CD4-positive, alpha-beta T cell treated with Interleukin-15 for 4 hours (primary cell): ENCODE measurements around the gene GULP1.

Experiments
- DNase-seq: peaks from one replicate; pipeline ENCODE4 v3.0.0-alpha.2; 2020; ENCODE audit warnings: low spot score

Gene GULP1

DNA sequence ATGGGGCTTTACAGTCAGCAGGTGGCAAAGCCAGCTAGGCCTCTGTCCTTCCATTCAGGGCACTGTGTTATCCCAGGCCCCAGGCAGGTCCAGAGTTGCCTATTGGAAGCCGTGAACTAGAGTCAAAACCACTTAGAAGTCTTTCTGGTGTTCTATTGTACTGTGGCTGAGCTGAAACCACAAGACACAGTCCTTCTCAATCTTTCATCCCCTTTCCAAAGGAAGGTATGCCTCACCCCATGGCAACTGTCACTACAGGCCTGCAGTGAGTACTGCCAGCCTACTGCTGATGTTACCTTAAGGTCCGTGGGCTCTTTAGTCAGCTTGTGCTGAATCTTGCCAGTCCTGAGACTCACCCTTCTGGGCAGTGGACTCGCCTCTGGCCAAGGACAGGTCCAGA, 181.6 kb downstream of the GULP1 start:
- no peak for DNase-seq

DNA sequence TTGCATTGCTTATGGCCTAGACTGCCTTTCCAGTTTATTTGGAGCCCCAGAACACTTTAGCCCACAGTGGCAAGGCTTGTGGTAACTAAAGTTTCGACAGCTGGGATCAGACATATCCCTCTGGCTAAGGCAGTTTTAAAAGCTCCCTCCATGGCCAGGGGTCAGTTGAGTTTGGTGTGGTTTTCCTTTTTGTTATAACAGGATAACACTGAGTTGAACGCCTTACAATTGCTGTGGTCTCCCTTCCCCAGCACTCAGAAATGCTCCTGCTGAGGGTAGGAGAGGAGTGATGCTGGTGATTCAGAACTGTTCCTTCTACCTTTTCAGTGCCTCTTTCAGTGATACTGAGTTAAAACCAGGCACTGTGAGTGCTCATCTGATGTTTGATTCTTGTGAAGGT, 182.6 kb downstream of the GULP1 start:
- no peak for DNase-seq

DNA sequence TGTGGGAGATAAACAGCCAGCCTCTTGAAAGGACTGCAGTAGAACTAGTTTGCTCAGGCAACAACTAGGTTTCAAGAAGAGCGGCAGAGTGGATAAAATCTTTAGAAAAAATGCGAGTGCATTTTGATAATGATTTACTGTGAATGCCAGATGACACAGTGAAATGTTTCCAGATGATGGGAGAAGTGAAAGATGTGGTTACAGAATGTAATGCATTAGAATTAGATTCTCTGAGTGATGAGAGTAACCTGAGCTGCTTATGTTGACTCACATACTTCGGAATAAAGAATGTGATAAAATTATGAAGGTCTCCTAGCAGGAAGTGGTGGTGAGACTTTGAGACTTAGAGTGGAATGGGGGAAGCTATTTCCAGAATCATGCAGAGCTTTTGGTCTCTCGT, 184.3 kb downstream of the GULP1 start:
- no peak for DNase-seq

DNA sequence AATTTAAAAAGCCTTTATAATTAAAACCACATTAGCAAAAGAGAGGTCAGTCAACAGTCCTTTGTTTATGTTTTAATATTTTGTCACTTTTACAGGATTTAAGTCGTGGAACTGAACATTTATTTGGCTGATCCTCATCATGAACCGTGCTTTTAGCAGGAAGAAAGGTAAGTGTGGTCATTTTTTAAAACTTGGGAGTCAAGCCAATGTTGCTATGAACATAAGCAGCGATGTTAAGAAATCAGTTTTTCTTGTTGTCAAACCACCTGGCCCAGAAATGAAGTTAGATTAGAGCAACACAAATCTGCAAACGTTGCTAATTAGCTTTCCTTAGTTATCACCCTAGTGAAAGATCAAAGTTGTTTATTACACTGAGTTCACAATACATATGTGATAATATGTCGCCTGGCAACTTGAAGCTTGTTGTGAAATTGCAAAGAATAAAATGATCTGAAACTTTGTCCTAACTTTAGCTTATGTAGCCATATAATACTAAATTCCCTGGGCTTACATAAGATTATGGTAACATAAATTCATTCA, 186.0 kb downstream of the GULP1 start:
- no peak for DNase-seq

DNA sequence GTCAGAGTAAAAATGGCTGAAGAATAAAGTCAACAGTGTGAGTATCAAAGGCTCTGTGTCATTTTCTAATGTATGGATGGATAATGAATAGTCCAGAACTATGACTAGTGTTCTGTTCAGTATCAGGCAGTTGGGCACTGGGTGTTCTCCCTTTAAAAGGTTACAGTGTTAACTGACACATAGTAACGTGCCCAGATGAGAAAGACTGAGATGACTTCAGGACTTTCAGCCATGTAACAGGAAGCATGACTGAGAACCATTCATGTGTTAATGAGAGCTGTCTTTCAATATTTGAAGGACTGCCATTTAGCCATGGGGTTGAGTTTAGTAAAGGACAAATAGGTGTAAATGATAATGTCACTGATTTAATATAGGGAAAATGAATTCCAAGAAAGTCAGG, 187.1 kb downstream of the GULP1 start:
- no peak for DNase-seq

DNA sequence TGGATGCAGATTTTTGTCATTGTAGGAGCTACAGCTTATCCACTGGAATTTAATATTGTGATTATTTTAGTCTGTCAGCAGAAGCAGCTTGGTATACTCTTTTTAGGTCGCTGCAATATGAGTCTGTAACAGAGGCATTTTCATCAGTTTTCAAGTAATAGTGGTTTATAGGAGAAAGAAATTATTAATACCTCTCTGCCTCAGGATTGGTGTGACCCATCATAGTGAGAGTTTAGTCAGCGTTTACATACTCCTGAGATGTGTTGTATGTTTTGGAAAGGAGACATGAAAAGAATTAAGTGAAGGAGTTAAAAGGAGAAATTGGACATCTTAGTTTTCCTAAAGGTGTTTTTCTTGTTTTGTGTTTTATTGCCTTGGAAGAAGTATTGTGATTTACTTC, 189.8 kb downstream of the GULP1 start:
- no peak for DNase-seq

DNA sequence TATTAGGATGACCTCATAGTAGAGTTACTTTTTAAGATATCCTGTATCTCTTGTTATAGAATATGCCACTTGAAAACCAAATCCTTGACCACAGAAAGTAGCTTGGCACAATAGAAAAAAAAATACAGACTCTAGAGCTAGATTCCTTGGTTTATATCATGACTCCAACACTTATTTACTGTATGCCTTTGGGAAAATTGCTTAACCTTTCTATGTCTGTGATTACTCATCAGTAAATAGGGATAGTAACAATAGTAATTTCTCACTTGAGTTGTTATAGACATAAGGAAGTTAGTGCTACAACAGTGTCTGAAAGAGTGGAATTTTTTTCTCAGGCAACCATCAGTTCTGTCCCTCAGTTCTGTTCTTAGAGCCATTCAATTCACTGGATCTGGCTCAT, 193.8 kb downstream of the GULP1 start:
- DNase-seq = no peak

DNA sequence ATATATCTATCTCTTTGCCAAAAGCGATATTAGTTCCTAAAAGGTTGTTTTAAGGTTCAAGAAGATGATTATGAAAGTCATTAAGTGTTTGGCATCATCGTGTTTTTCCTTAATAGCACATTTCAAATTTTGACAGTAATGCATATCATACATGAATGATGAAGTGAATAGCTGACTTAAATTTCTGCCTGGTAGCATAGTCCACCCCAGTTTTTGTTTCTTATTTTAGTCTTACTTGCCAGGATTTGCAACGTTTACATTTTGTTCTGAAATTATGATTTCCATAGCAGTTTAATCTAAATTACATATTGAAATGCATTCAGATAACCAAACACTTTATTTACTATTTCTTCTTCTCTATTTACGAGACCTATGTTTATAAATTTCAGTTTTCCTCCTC, 201.1 kb downstream of the GULP1 start:
- DNase-seq = no peak

DNA sequence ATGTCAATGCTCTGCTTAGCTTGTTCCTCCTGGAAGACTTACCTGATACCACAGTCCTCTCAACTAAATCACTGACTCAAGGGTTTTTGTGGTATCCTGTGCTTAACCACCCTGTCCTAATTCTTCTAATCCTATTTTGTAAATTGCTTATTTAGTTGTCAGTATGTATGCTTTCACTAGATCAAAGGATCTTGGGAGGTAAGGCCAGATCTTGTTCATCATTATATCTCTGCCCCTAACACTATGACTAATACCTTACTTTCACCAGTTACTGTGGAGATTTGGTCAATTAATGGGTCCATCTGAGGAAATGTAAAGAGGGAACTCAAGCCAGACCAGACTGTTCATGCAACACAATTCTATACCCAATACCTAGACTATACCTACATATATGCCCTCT, 203.2 kb downstream of the GULP1 start:
- no peak for DNase-seq

DNA sequence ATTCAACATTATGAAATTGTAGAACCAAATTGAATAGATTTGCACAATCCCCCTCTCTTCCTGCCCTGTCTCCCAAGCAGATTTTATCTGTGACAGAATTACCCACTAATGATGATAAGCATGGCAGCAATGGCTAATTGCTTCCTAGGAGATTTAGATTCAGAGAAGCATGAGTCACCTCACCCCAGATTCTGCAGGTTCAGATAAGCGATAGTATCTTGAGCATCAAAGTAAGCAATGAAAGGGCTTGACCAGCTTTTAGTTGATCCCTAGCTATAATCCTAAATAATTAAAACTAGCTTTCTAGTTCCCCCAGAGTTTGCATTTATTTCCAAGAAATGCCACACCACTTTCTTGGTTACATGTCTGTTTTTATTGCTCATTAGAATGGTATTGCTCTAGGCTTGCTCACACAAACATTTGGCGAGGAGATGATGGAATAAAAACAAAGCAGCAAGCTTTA, 204.3 kb downstream of the GULP1 start:
- no peak for DNase-seq

DNA sequence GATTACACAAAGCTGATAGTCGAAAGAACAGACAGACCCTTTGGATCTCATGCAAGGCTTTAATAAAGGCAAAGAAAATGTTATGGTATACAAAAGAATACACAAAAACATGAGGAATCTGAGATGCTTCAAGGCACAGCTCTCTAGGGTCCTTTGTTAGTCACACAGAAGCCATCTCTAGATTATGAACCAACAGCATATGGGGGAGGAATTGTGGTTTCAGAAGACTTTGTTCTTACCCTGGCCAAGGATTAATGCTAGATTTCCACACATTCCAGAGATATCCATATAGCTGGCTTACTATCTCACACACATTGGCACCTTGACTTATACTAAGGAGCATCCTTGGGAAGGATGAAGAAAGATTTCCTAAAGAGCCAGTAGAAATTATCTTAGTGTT, 206.1 kb downstream of the GULP1 start:
- DNase-seq = no peak

DNA sequence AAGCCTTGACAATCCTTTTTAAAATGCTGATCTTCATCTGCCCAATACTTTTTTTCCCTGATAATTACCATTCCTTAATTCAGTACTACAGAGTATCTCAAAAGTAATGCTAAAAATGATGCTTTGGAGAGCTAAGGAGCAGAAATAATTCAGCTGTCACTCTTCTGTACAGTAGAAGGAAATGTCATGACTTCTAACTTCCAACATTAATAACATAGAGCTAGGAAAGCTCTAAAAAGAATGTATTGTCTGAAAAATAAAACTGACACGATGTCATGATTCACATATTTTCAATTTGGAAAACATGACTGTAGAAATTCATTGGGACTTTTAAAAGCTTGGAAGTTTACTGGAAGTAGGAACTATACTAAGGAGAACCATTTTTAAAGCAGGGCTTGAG, 212.3 kb downstream of the GULP1 start:
- no peak for DNase-seq

DNA sequence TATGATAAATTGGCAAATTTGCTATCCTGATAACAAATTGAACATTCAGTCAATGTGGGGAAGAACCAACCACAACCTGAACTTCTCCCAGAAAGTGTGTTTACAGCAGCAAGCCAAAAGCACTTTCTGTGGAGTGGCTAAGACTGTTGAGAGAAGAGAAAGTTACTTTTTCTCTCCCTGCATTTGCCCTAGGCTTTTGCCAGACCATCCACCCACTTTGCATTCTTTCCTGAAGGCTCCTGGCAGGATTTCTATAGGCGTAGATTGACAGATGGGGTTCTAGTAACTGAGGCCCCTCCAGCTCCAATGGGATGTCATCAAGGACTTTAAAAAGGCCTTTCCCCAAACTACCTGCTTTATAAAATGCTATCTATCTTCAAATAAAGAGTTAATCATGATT, 215.2 kb downstream of the GULP1 start:
- no peak for DNase-seq

DNA sequence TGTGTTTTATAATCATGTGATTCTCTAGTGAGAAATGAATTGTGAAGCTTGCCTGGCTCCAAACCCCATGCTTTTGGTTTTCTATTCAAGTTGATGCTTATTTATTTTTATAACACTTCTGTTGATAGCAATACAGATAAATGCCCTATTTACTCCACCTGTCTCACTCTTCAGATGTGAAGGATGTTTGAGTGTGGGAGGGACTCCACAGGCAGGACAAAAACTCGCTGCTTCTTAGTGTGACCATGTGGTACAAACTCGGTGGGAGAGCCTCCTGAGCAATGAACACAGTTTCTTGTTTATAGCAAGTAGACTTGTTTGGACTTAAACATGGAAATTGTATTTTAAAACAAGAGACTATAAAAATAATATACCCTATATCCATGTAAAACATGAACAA, 219.7 kb downstream of the GULP1 start:
- no peak for DNase-seq

DNA sequence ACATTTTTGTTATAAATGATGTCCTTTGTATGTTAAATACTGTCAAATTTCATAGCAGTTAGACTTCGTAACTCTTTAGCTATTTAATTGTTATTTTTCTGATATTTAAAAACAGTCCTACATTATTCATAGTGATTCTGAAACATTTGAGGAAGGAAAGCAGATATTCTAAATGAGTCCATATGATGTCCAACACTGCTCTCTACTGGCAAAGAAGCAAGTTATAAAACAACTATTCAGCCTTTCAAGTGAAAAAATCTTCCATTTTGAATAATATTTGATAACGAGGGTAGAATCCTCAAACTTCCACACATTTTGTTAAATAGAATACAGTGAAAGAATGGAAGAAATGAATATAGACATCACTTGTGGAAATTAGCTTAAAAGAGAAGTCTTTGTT, 220.8 kb downstream of the GULP1 start:
- no peak for DNase-seq

DNA sequence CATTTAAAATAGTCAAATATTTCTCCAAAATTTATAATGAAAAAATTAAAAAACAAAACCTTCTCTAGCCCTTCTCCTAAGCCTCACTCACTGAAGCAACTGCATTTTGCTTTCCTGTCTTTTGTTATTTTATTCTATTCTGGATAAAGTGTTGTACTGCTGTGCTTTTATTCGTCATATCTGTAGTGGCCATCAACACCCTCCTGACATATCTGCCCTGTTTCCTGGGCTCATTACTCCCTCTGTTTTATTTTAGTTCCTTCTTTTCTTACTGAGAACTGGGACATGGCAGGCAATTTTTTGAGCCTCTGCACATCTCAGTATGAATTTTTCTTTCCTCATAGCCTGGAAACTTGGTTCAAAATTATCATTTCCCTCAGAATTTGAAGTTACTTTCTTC, 224.2 kb downstream of the GULP1 start:
- DNase-seq = no peak

DNA sequence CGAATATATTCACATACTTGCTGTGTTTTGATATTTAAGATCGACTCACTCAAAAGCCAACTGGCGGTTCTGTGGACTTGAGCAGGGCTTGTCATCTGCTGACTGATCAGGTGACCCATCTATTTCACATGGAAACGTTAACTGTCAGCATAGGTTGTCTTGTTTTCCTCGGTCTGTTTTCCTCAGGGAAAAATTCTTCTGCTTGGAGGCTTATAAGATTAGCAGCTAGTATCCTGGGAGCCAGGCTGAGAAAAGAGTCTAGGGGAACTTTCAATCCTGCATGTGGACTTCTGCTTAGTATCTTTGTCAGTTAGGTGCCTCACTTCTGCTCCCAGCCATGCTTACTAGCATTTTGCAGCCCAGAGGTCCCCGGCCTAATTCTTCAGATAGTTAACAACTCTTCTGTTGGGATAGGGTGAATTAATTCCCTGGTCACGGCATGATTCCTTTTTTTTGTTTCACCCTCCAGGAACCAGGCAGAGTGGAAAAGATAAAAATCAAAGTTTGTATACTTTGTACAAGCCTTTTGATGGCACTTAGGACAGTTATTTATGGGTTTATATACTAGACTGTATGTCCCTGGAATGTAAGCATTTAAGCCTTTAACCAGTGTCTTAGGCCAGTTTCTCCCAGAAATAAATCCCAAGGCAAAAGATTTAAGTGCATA, 226.0 kb downstream of the GULP1 start:
- DNase-seq = no peak

DNA sequence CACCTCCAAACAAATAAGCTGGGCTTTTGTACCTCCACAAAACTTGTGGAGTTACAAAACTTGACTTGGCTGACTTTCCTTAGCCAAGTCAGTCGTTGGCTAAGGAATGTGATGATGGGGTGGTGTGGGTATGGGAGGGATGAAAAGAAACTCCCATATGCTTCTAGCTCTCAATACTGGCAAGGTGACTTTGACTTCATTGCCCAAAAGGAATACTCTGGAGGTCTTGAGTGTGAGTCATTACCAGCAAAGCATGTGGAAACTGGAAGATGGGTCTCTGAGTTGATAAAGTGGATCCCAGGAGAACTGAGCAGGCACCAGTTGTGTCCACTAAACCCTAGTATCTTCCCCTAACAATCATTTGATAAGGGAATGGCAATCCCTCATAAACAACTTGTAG, 226.7 kb downstream of the GULP1 start:
- DNase-seq = no peak

DNA sequence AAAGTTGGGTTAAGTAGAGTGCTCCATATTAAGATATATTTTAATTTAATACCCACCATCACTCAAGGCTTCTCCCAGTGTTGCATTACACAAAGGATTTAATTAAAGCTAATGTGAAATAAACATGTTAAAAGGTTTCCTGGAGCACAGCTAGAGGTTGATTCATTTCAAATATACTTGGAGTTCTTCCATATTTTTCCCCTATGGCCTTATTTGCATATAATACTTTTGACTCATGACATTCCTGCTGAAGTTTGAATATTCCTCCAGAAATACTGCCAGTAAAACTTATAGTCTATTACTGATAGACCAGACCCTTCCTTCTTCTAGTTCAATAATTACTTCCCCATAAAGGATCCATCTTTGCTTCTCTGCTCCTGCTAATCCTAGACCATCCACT, 227.5 kb downstream of the GULP1 start:
- DNase-seq = no peak

DNA sequence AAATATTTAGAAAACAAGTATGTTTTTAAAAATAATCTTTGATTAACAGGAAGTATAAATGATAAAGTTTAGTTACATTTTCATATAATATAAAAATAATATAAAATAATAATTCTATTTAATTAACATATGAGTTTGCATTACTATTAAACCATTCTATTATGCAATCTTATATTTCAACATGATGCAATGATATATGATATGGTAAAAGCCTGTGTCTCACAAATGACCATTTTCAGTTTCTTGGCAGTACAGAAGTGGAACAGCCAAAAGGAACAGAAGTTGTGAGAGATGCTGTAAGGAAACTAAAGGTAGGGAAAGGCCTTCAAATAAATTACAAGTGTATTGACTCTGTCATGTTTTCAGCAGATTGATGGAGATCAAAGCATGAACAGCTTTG, 230.8 kb downstream of the GULP1 start:
- DNase-seq = no peak

DNA sequence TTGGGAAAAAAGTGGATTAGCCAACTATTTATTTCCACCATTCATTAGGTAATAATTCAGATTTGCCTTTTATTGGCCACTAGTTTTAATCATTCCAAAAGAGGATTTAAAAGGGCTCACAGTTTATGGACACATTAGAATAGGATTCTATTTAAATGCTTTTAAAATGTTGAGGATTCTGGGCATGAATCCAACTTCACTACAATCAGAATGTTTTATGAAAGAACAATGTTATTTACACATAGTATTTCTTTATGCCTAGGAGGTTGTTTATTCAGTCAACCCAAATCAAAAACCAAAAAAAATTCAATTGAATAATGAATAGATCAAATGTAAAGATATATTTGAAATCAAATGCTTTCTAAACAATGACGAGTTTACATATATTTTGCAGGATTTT, 232.2 kb downstream of the GULP1 start:
- DNase-seq = no peak

DNA sequence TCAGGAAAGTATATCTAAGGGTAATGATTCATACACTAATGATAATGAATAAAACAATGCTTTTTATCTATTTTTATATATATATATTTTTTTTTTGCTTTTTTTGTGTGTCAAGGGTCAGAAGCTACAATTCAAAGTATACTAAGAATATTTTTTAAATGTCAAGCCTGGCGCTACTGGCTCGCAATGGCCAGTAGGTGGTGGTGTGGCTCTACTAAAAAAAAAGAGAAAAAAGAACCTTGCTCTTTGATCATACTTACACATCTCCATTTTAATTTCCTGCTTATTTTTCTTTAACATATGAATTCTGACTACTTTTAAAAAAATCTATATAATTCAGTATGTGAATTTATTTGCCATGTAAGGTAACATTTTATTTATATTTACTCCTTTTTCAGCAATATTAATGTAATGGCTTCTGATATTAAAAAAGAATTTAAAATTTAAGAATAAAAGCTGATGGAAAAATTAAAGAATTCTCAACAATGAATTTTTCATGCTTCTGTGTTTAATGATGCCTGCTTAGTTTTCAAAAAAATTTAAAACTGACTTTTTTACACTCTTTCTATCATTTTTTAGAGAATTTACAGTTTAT, 232.9 kb downstream of the GULP1 start:
- DNase-seq = peak; percentile 9

DNA sequence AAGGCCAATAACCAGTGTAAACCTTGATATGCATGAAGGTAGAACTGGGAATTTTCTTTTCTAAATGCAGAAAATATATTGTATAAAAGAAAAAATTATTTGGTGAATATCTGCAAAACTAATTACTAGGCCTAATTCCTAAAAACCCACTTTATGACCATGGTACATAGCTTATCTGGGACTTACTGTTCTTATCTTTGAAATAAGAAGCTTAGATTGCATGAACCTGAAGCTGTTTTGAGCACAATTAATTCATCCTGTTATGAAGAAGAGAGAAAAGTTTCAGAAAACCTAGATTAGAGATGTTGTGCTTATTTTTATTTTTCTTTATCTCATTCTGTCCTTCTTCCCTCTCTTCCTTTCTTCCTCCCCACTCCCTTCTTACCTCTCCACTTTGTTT, 235.0 kb downstream of the GULP1 start:
- no peak for DNase-seq

DNA sequence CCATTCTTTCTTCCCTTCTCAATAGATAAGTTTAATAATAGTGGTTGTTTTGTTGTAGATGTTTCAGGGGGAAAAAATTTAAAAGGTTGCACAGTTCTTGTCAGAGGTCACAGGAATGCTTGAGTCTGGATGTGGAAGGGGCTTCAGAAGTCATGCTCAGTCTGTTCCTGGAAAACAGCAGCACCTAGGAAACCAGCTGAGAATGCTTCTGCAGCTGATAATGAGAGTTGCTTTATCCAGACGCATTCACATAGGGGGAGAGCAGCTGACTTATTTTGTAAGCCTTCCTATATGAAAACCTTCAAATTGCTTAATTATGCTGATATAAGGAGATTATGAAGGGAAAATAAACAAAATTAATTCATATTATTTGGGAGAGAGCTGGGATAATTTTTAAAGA, 235.5 kb downstream of the GULP1 start:
- DNase-seq = no peak
